HepG2 (cell line): ENCODE results near the gene FLRT2. TPM values are rescaled to one million over a fixed set of nuclear protein-coding genes. Genes with fewer than 3 reads are reported as not detected.

Source experiments
- ATAC-seq: fragments of 200-7000 bp; cut with Tn5 transposase; 3 replicates; pipeline ENCODE4 v1.9.1; 2020; ENCODE audit warnings: mild to moderate bottlenecking, moderate library complexity
- Bru-seq: library from RNA; stranded (reverse); fragments of 400-500 nt; gene quantifications from one replicate; lab custom pipeline; 2021; lab: Mats Ljungman, UMichigan
- BruChase-seq, 2 experiments: library from RNA; stranded (reverse); fragments of 400-500 nt; gene quantifications; one replicate each; lab custom pipeline; 2021; lab: Mats Ljungman, UMichigan
- BruUV-seq: library from RNA; stranded (reverse); fragments of 400-500 nt; replicated peaks from 2 replicates; lab custom pipeline; 2021; lab: Mats Ljungman, UMichigan
- CTCF ChIA-PET: fragments of 300-600 bp; formaldehyde crosslinking; extraction: SDS; loops from one replicate; lab custom pipeline; 2021; ENCODE audit warnings: low total read pairs, inconsistent platforms, low intra/inter-chr PET ratio; lab: Yijun Ruan, JAX
- POLR2A ChIA-PET: fragments of 350-600 bp; sonication (Branson Sonifier 250); formaldehyde crosslinking; loops from one replicate; lab custom pipeline; 2020; ENCODE audit warnings: antibody characterized with exemption, inconsistent platforms; lab: Yijun Ruan, JAX
- DNase-seq: peaks from one replicate; pipeline ENCODE4 v3.0.0-alpha.2; 2015; ENCODE audit warnings: low spot score
- FAIRE-seq: peaks from 3 replicates; lab custom pipeline; 2011; peaks lifted over from hg19 to GRCh38; lab: Jason Lieb, UNC
- H2AFZ ChIP-seq: one replicate; pipeline ENCODE4 v1.6.1; 2011; ENCODE audit warnings: low read length, inconsistent platforms
- H3K27ac ChIP-seq: fragments of 300-600 bp; 3 replicates; pipeline ENCODE4 v1.8.0; 2011; ENCODE audit warnings: mixed run types, mild to moderate bottlenecking, mixed read lengths, low read length, inconsistent platforms; ENCODE audit not compliant: insufficient read depth; ENCODE audit errors: extremely low read length
- H3K27me3 ChIP-seq, 2 experiments: fragments of 200-600 bp in 1 of 2; 2 replicates in 1 of 2; 3 replicates in 1 of 2; pipeline versions ENCODE4 v1.6.0 to v1.8.0; 2011; ENCODE audit warnings: low read length in 2 of 2, mild to moderate bottlenecking in 2 of 2, moderate library complexity in 2 of 2, inconsistent platforms in 1 of 2; ENCODE audit not compliant: insufficient read depth in 2 of 2, control insufficient read depth in 1 of 2
- H3K36me3 ChIP-seq, 2 experiments: fragments of 200-600 bp in 1 of 2; replicated peaks in 1 of 2; 2 replicates in 1 of 2; 3 replicates in 1 of 2; pipeline versions ENCODE4 v1.5.1 to v1.8.0; 2011; ENCODE audit warnings: low read length in 2 of 2, inconsistent platforms in 1 of 2; ENCODE audit not compliant: insufficient read depth in 2 of 2, control insufficient read depth in 1 of 2
- H3K4me1 ChIP-seq: 2 replicates; pipeline ENCODE4 v1.5.1; 2012; ENCODE audit warnings: low read length, inconsistent platforms; ENCODE audit not compliant: insufficient read depth
- H3K4me2 ChIP-seq: 2 replicates; pipeline ENCODE4 v1.6.0; 2011; ENCODE audit warnings: low read depth, low read length, inconsistent platforms
- H3K4me3 ChIP-seq, 3 experiments: fragments of 200-600 bp in 1 of 3; sonication (generic), shearing (Covaris generic) in 1 of 3; replicated peaks in 1 of 3; 2 replicates each; pipeline ENCODE4 v1.5.1; 2011 to 2016; ENCODE audit warnings: low read length in 3 of 3, inconsistent platforms in 2 of 3, low read depth in 2 of 3, mild to moderate bottlenecking in 2 of 3, control low read depth in 1 of 3, mixed read lengths in 1 of 3; ENCODE audit not compliant: insufficient read depth in 1 of 3
- H3K79me2 ChIP-seq: one replicate; pipeline ENCODE4 v1.6.1; 2011; ENCODE audit warnings: low read length, inconsistent platforms; ENCODE audit not compliant: insufficient read depth
- H3K9ac ChIP-seq: 2 replicates; pipeline ENCODE4 v1.6.0; 2011; ENCODE audit warnings: mild to moderate bottlenecking, low read depth, low read length, inconsistent platforms; ENCODE audit not compliant: insufficient read depth
- H3K9me3 ChIP-seq: 2 replicates; pipeline ENCODE4 v1.5.1; 2012; ENCODE audit warnings: mild to moderate bottlenecking, low read length
- H4K20me1 ChIP-seq: 2 replicates; pipeline ENCODE4 v1.6.0; 2011; ENCODE audit warnings: inconsistent platforms, mild to moderate bottlenecking, low read length, moderate library complexity; ENCODE audit not compliant: insufficient read depth
- KLF11 ChIP-seq: IDR thresholded peaks from 2 replicates; pipeline ENCODE4 v1.6.1; 2016; ENCODE audit warnings: missing compliant biosample characterization
- ZNF556 ChIP-seq: sonication (generic); formaldehyde crosslinking; IDR thresholded peaks from 2 replicates; pipeline ENCODE4 v1.4.0; 2020; ENCODE audit warnings: mild to moderate bottlenecking, missing genetic modification reagents, borderline replicate concordance
- ZNF652 ChIP-seq: IDR thresholded peaks from 2 replicates; pipeline ENCODE4 v1.6.1; 2016; ENCODE audit warnings: low read depth, borderline replicate concordance
- ZNF839 ChIP-seq: sonication (generic); formaldehyde crosslinking; IDR thresholded peaks from 2 replicates; pipeline ENCODE4 v1.4.0; 2020; ENCODE audit warnings: missing genetic modification reagents, mild to moderate bottlenecking, borderline replicate concordance
- WGBS: methylation state at CpG from one replicate; pipeline ENCODE4 v1.1.6; 2017; ENCODE audit warnings: low lambda C conversion rate; 5-methylcytosine and 5-hydroxymethylcytosine counted together
- in situ Hi-C: cut with HindIII; loops from 2 replicates; pipeline ENCODE4 v1.10.0; 2017; ENCODE audit warnings: low pct_unique_long_range_greater_than_20kb; ENCODE audit not compliant: extremely low pct_ligation_motif_present
- intact Hi-C: fragments of 100-400 bp; cut with micrococcal nuclease; formaldehyde crosslinking; loops from one replicate; pipeline ENCODE4 v1.10.0; 2022; ENCODE audit not compliant: unreplicated experiment
- long read RNA-seq, 2 experiments: library from RNA in 1 of 2; library from polyadenylated mRNA in 1 of 2; stranded (forward) in 1 of 2; unstranded in 1 of 2; transcript quantifications; one replicate each; pipeline ENCODE4 v2.0.0, GENCODE V29; 2019 to 2022
- polyA minus RNA-seq, 3 experiments: library from RNA; depleted of rRNA, polyadenylated mRNA; stranded (reverse); fragments of >200 nt; gene quantifications; 2 replicates each; pipeline ENCODE4 v1.2.3, GENCODE V29; 2011; ENCODE audit warnings: low replicate concordance in 1 of 3
- polyA plus RNA-seq, 8 experiments: library from polyadenylated mRNA; depleted of rRNA in 3 of 8; stranded (reverse) in 7 of 8; unstranded in 1 of 8; fragments of >200 nt; fragmentation: Illumina TruSeq in 4 of 8; extraction: Trizol in 4 of 8; gene quantifications; 2 replicates each; pipeline versions ENCODE4 v1.2.1 to v1.2.3, GENCODE V29; 2011 to 2016; ENCODE audit warnings: low read depth in 4 of 8, missing spikeins in 1 of 8, mixed read lengths in 1 of 8; ENCODE audit not compliant: insufficient read depth in 1 of 8
- total RNA-seq, 5 experiments: library from RNA; depleted of rRNA; stranded (reverse); fragments of >200 nt; fragmentation: Illumina TruSeq; extraction: Trizol; gene quantifications; 2 replicates each; pipeline ENCODE4 v1.2.3, GENCODE V29; 2016; ENCODE audit warnings: low read depth in 1 of 5

The FLRT2 gene
- total RNA-seq (2016; rRNA removed; fragmentation: Illumina TruSeq; extraction: Trizol), result not detected in 2 replicates
- not detected in 2 replicates for total RNA-seq (2016; cell fraction: cytosol; rRNA removed; fragmentation: Illumina TruSeq; extraction: Trizol; ENCODE audit: low read depth)
- total RNA-seq (2016; cell fraction: insoluble cytoplasmic fraction; rRNA removed; fragmentation: Illumina TruSeq; extraction: Trizol), result not detected in 2 replicates
- total RNA-seq (2016; cell fraction: membrane; rRNA removed; fragmentation: Illumina TruSeq; extraction: Trizol), result not detected in 2 replicates
- total RNA-seq (2016; cell fraction: nucleus; rRNA removed; fragmentation: Illumina TruSeq; extraction: Trizol), result 0.06 TPM in 1 of 2 replicates, not detected in the other
- polyA plus RNA-seq (2011; rRNA removed), result 0.16 TPM in 1 of 2 replicates, not detected in the other
- not detected in 2 replicates for polyA plus RNA-seq (2011; cell fraction: cytosol; rRNA removed)
- not detected in 2 replicates for polyA plus RNA-seq (2011; cell fraction: nucleus; rRNA removed)
- polyA plus RNA-seq (2012), result not detected in 2 replicates
- not detected in 2 replicates for polyA plus RNA-seq (2016; cell fraction: cytosol; fragmentation: Illumina TruSeq; extraction: Trizol; ENCODE audit: low read depth)
- not detected in 2 replicates for polyA plus RNA-seq (2016; cell fraction: insoluble cytoplasmic fraction; fragmentation: Illumina TruSeq; extraction: Trizol; ENCODE audit: low read depth)
- not detected in 2 replicates for polyA plus RNA-seq (2016; cell fraction: membrane; fragmentation: Illumina TruSeq; extraction: Trizol; ENCODE audit: low read depth)
- not detected in 2 replicates for polyA plus RNA-seq (2016; cell fraction: nucleus; fragmentation: Illumina TruSeq; extraction: Trizol; ENCODE audit: insufficient read depth, low read depth)
- polyA minus RNA-seq (2011; rRNA and poly(A)+ RNA removed; ENCODE audit: low replicate concordance), result 7.6 TPM in 1 of 2 replicates, not detected in the other
- not detected in 2 replicates for polyA minus RNA-seq (2011; cell fraction: cytosol; rRNA and poly(A)+ RNA removed)
- 0.26 TPM in 1 of 2 replicates, not detected in the other for polyA minus RNA-seq (2011; cell fraction: nucleus; rRNA and poly(A)+ RNA removed)
- percentile 6 among the genes with signal in this experiment for Bru-seq, nascent RNA
- percentile 5 among the genes with signal in this experiment for BruChase-seq, experiment 1, labeled RNA remaining after a 6-hour chase
- BruChase-seq, experiment 2, labeled RNA remaining after a 2-hour chase, result percentile 4 among the genes with signal in this experiment
- long read RNA-seq, experiment 1, result 0 reads
- long read RNA-seq, experiment 2, result 0 reads

- intact Hi-C loops, result loop anchor here (2.0 to 10.0 kb wide), 2 partner anchors 115 to 335 kb away; no protein-coding TSS in a partner anchor
These were observed at the start of gene FLRT2 for GRCh38 chr14:85529803-85530574. Gene FLRT2 (plus strand): TSS chr14:85530144. CDS start chr14:85621515, 91,371 bp downstream.

More at GRCh38 chr14:85529803-85530574, at the start of gene FLRT2:
- no peak for ATAC-seq
- H3K27ac ChIP-seq, result no peak within 1 kb of the TSS
- H2AFZ ChIP-seq, result no peak within 1 kb of the TSS
- no peaks in the 10 kb centered on the region for H4K20me1 ChIP-seq
- in situ Hi-C loops, result loop anchor here (10.0 kb wide), 1 partner anchor 115 kb away; no protein-coding TSS in a partner anchor
- H3K36me3 ChIP-seq, result no peaks in the 10 kb centered on the region
- CTCF ChIA-PET, result no interaction called here
- no peak for FAIRE-seq
- no TSS peak for BruUV-seq
- H3K4me1 ChIP-seq, result no peaks in the 10 kb centered on the region
- H3K4me2 ChIP-seq, result peak within 1 kb of the TSS; percentile 42; the same call in 1 of the 2 replicates
- POLR2A ChIA-PET, result no interaction called here
- H3K27me3 ChIP-seq, result peaks cover 5 to 51% of the 10 kb centered on the region in 2 experiments
- TF ChIP-seq ZNF839 (CRISPR knock-in tag), result no peak
- peak; percentile 99 for TF ChIP-seq ZNF556 (CRISPR knock-in tag)
- TF ChIP-seq ZNF652 (CRISPR knock-in tag), result 0 out of 2 replicates have a peak, but pooled peaks have one; percentile 53
- TF ChIP-seq KLF11 (CRISPR knock-in tag), result no peak
- H3K9ac ChIP-seq, result no peak within 1 kb of the TSS
- H3K4me3 ChIP-seq, result 0 out of 6 replicates have a peak within 1 kb of the TSS, but pooled peaks of 1 of the 3 experiments have one; percentile 28
- no peak for DNase-seq
- H3K9me3 ChIP-seq, result peaks cover 14% of the 10 kb centered on the region; the same call in 1 of the 2 replicates
- 23% methylated on average over 39 of the region's 57 CpGs for WGBS
- H3K79me2 ChIP-seq, result no peaks in the 10 kb centered on the region
